ENCODE results near the gene PLOD2. TPM values are rescaled to one million over a fixed set of nuclear protein-coding genes. Genes with fewer than 3 reads are reported as not detected.

The PLOD2 gene
- total and polyA plus RNA-seq, 2 of the 8 experiments (the other 6 are each of a cell fraction or from before 2014, with no cell fraction given) = 4.0 to 28.7 TPM

- no peak for TF ChIP-seq CTCF (IDR thresholded peaks at IDR 0.05; ENCODE audit: control extremely low read depth in 1 of 3, insufficient read depth in 1 of 3, low read depth in 1 of 3, low read length in 3 of 3)
- no peak for TF ChIP-seq SIX5 (IDR thresholded peaks at IDR 0.05; ENCODE audit: low read depth, low read length)
- no peak for TF ChIP-seq TEAD4 (IDR thresholded peaks at IDR 0.05; ENCODE audit: low read depth, low read length)
- TF ChIP-seq PHF8 (conservative IDR thresholded peaks at IDR 0.05; ENCODE audit: low read depth, low read length) = no peak
- no peak for TF ChIP-seq E2F6 (IDR thresholded peaks at IDR 0.05)
- no peak for TF ChIP-seq POLR2A (IDR thresholded peaks at IDR 0.05; ENCODE audit: control extremely low read depth in 1 of 2, low read depth in 2 of 2, low read length in 2 of 2)
- TF ChIP-seq POU5F1 (IDR thresholded peaks at IDR 0.05; ENCODE audit: low read depth, low read length) = no peak
Measured at GRCh38 chr3:146093896-146094295, 67.1 kb downstream of the PLOD2 start (continued).

Measured in H1 (cell line).